Glutamatergic neuron (in vitro differentiated cells): ENCODE results near the gene OR6C1. TPM values are rescaled to one million over a fixed set of nuclear protein-coding genes. Genes with fewer than 3 reads are reported as not detected.
"Not testable (repeated sequence)": the region's sequence is repeated elsewhere in the genome, so short reads cannot be mapped to it uniquely, and the experiment has no call there.

Experiments
- DNase-seq: peaks from one replicate; pipeline ENCODE4 v3.0.0; 2022
- H3K27ac Mint-ChIP-seq: one replicate; pipeline ENCODE4 v1.8.0; 2020; ENCODE audit warnings: mild to moderate bottlenecking, mixed read lengths, inconsistent platforms; ENCODE audit not compliant: unreplicated experiment
- H3K27me3 Mint-ChIP-seq: one replicate; pipeline ENCODE4 v1.8.0; 2020; ENCODE audit warnings: mild to moderate bottlenecking, moderate library complexity, mixed read lengths, inconsistent platforms; ENCODE audit not compliant: unreplicated experiment
- H3K36me3 Mint-ChIP-seq: one replicate; pipeline ENCODE4 v1.8.0; 2020; ENCODE audit warnings: mild to moderate bottlenecking, mixed read lengths, inconsistent platforms; ENCODE audit not compliant: unreplicated experiment
- H3K4me1 Mint-ChIP-seq: one replicate; pipeline ENCODE4 v1.8.0; 2020; ENCODE audit warnings: mild to moderate bottlenecking, low read depth, mixed read lengths, inconsistent platforms; ENCODE audit not compliant: unreplicated experiment
- H3K4me3 Mint-ChIP-seq: one replicate; pipeline ENCODE4 v1.8.0; 2020; ENCODE audit warnings: mild to moderate bottlenecking, mixed read lengths, inconsistent platforms; ENCODE audit not compliant: unreplicated experiment
- H3K9me3 Mint-ChIP-seq: one replicate; pipeline ENCODE4 v1.8.0; 2020; ENCODE audit warnings: mild to moderate bottlenecking, moderate library complexity, mixed read lengths, inconsistent platforms; ENCODE audit not compliant: unreplicated experiment
- CTCF ChIP-seq: fragments of 200-600 bp; sonication (generic); IDR thresholded peaks from one replicate; pipeline ENCODE4 v1.5.0; 2021; ENCODE audit not compliant: partially characterized antibody, unreplicated experiment
- long read RNA-seq: library from polyadenylated mRNA; unstranded; transcript quantifications from one replicate; pipeline ENCODE4 v2.0.0, GENCODE V29; 2020; ENCODE audit not compliant: unreplicated experiment
- total RNA-seq: library from RNA; stranded (reverse); fragmentation: NEBNext Ultra II Directional; extraction: Animal tissue kit (Norgen Biotek cat#: 25700); gene quantifications from one replicate; pipeline ENCODE4 v1.2.1, GENCODE V29; 2021; ENCODE audit not compliant: unreplicated experiment

Gene OR6C1
- not detected for total RNA-seq
- long read RNA-seq = 0 reads

GRCh38 chr12:55314043-55314442, at the start of gene OR6C1:
TSS of gene OR6C1 (plus strand) at chr12:55314343. CDS start at chr12:55320600, 6,257 bp downstream.
- H3K4me3 Mint-ChIP-seq = no peak within 1 kb of the TSS

GRCh38 chr12:55280991-55281390, 33.2 kb upstream of the OR6C1 start:
- H3K27ac Mint-ChIP-seq = no peak overlapping the region
- no peak for DNase-seq
- no peaks in the 10 kb centered on the region for H3K4me1 Mint-ChIP-seq
- no peaks in the 10 kb centered on the region for H3K27me3 Mint-ChIP-seq
- no peaks in the 10 kb centered on the region for H3K36me3 Mint-ChIP-seq
- TF ChIP-seq CTCF = no peak
- H3K9me3 Mint-ChIP-seq = no peaks in the 10 kb centered on the region
- H3K4me3 Mint-ChIP-seq = no peak overlapping the region

More at GRCh38 chr12:55314043-55314442, at the start of gene OR6C1:
- Mint-ChIP-seq H3K36me3 (no peaks in the 10 kb centered on the region), H3K27me3 (no peaks in the 10 kb centered on the region), H3K4me1 (peaks cover 6% of the 10 kb centered on the region), H3K9me3 (no peaks in the 10 kb centered on the region), H3K27ac (no peak within 1 kb of the TSS)
- no peak for TF ChIP-seq CTCF
- DNase-seq = no peak

GRCh38 chr12:55289999-55290398, 24.1 kb upstream of the OR6C1 start:
- no peak overlapping the region for H3K4me3 Mint-ChIP-seq
- H3K27me3 Mint-ChIP-seq = no peaks in the 10 kb centered on the region
- H3K9me3 Mint-ChIP-seq = no peaks in the 10 kb centered on the region
- H3K36me3 Mint-ChIP-seq = no peaks in the 10 kb centered on the region
- H3K27ac Mint-ChIP-seq = no peak overlapping the region
- TF ChIP-seq CTCF = no peak
- H3K4me1 Mint-ChIP-seq = no peaks in the 10 kb centered on the region
- no peak for DNase-seq

GRCh38 chr12:55296469-55296868, 17.7 kb upstream of the OR6C1 start, which contains the start of gene OR6C6:
TSS of gene OR6C6 (minus strand) at chr12:55296569. CDS start at chr12:55295232, 1,337 bp downstream.
- Mint-ChIP-seq H3K27me3 (no peaks in the 10 kb centered on the region), H3K36me3 (no peaks in the 10 kb centered on the region), H3K4me1 (peaks cover 6% of the 10 kb centered on the region), H3K27ac (no peak within 1 kb of the TSS), H3K4me3 (peak within 1 kb of the TSS; percentile 39), H3K9me3 (no peaks in the 10 kb centered on the region)
- DNase-seq = no peak
- TF ChIP-seq CTCF = no peak

- no peaks in the 10 kb centered on the region for H3K9me3 Mint-ChIP-seq
- peaks cover 2% of the 10 kb centered on the region for H3K4me1 Mint-ChIP-seq
- TF ChIP-seq CTCF = no peak
- no peak for DNase-seq
- H3K27me3 Mint-ChIP-seq = no peaks in the 10 kb centered on the region
- no peaks in the 10 kb centered on the region for H3K36me3 Mint-ChIP-seq
- no peak overlapping the region for H3K4me3 Mint-ChIP-seq
- no peak overlapping the region for H3K27ac Mint-ChIP-seq
Measured at GRCh38 chr12:55320201-55320600, 6.1 kb downstream of the OR6C1 start.

- not testable (repeated sequence) for H3K4me1 Mint-ChIP-seq, DNase-seq, H3K27ac Mint-ChIP-seq, H3K36me3 Mint-ChIP-seq, H3K27me3 Mint-ChIP-seq, H3K4me3 Mint-ChIP-seq, H3K9me3 Mint-ChIP-seq
Measured at GRCh38 chr12:55325801-55326200, 11.7 kb downstream of the OR6C1 start.
